ENCODE data around the gene TXK. TPM values are rescaled to one million over a fixed set of nuclear protein-coding genes. Genes with fewer than 3 reads are reported as not detected.

Gene TXK
- total RNA-seq, 2 experiments from 2014 or later = 67.0 to 69.9 TPM

DNA sequence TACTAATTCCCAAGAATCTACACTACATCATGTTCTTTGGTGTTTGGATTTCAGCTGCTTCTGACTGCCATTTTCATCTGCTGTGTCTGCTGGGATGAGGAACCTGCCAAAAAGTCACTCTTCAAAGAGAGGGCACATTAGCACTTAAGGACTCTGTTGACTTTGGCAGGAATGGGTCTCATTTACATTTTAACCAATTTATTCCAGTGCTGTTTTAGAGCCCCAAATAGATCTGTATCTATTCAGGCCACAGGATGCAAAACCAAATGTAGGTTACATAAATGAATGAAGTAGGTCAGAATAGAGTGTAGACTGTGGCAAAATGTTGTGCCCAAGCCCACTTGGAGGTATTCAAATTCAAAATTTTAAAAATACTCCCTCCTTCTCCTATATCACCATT is 14.4 kb downstream of the TXK start:
- peaks cover 29% of the 10 kb centered on the region for H3K36me3 ChIP-seq (ENCODE audit: insufficient read depth, low read length)
- POLR2A ChIA-PET = no interaction called here

DNA sequence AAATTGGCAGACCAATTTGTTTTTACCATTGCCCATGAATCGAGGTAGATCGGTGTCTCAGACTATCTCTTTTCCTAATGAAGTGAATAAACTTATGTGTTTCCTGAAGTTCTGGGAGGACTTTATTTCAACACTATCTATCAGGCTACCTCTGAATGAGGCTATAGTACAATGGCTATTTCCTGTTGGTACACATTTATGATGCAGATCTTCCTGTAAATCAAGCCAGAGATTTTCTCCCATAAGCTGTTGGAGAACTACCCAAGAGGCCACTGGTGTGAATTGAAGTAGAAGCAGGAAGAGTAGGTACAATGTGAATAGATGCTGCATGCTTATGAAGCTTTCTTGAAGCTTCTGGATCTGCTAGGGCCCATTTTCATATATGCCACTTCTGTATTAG is 16.0 kb downstream of the TXK start:
- H3K27me3 ChIP-seq (ENCODE audit: control insufficient read depth in 1 of 2, insufficient read depth in 2 of 2, low read length in 2 of 2) = no peaks in the 10 kb centered on the region
- Mint-ChIP-seq H3K36me3 (ENCODE audit: low read depth) (peaks cover 58% of the 10 kb centered on the region), H3K4me3 (no peak overlapping the region), H3K4me1 (ENCODE audit: low read depth) (peaks cover 62% of the 10 kb centered on the region), H3K27ac (peak overlapping the region; percentile 52), H3K27me3 (no peaks in the 10 kb centered on the region), H3K9me3 (no peaks in the 10 kb centered on the region)
- ChIA-PET CTCF (interaction anchor here (1.4 kb wide), 1 partner anchor 85 kb away, joined by 4 read pairs; no protein-coding TSS in a partner anchor), POLR2A (interaction anchor here (1.0 kb wide), 1 partner anchor 21 kb away, joined by 3 read pairs; no protein-coding TSS in a partner anchor)
- no peak overlapping the region for H3K4me3 ChIP-seq (ENCODE audit: low read length)
- no peak overlapping the region for H3K27ac ChIP-seq (ENCODE audit: low read depth in 1 of 2, low read length in 2 of 2)
- DNase-seq = no peak
- no peaks in the 10 kb centered on the region for H3K9me3 ChIP-seq (ENCODE audit: control insufficient read depth in 1 of 2, insufficient read depth in 1 of 2, low read length in 2 of 2)
- peaks cover 34% of the 10 kb centered on the region for H3K4me1 ChIP-seq (ENCODE audit: insufficient read depth, low read length)
- peaks cover 31% of the 10 kb centered on the region for H3K36me3 ChIP-seq (ENCODE audit: insufficient read depth, low read length)
- intact Hi-C loops (cut with DNase I, micrococcal nuclease) = no loop called here
- TF ChIP-seq, protein P1, sequence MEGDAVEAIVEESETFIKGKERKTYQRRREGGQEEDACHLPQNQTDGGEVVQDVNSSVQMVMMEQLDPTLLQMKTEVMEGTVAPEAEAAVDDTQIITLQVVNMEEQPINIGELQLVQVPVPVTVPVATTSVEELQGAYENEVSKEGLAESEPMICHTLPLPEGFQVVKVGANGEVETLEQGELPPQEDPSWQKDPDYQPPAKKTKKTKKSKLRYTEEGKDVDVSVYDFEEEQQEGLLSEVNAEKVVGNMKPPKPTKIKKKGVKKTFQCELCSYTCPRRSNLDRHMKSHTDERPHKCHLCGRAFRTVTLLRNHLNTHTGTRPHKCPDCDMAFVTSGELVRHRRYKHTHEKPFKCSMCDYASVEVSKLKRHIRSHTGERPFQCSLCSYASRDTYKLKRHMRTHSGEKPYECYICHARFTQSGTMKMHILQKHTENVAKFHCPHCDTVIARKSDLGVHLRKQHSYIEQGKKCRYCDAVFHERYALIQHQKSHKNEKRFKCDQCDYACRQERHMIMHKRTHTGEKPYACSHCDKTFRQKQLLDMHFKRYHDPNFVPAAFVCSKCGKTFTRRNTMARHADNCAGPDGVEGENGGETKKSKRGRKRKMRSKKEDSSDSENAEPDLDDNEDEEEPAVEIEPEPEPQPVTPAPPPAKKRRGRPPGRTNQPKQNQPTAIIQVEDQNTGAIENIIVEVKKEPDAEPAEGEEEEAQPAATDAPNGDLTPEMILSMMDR (IDR thresholded peaks at IDR 0.05) = no peak
- no peak for ATAC-seq (ENCODE audit: poor library complexity)

More for the DNA sequence above, 14.4 kb downstream of the TXK start:
- Histone ChIP-seq H3K27ac (ENCODE audit: low read depth in 1 of 2, low read length in 2 of 2) (no peak overlapping the region), H3K4me3 (ENCODE audit: low read length) (no peak overlapping the region), H3K27me3 (ENCODE audit: control insufficient read depth in 1 of 2, insufficient read depth in 2 of 2, low read length in 2 of 2) (no peaks in the 10 kb centered on the region), H3K4me1 (ENCODE audit: insufficient read depth, low read length) (peaks cover 46% of the 10 kb centered on the region), H3K9me3 (ENCODE audit: control insufficient read depth in 1 of 2, insufficient read depth in 1 of 2, low read length in 2 of 2) (no peaks in the 10 kb centered on the region)
- no peak for DNase-seq
- Mint-ChIP-seq H3K4me1 (ENCODE audit: low read depth) (peaks cover 62% of the 10 kb centered on the region), H3K4me3 (peak overlapping the region; percentile 21), H3K27me3 (no peaks in the 10 kb centered on the region), H3K27ac (peak overlapping the region; percentile 52), H3K36me3 (ENCODE audit: low read depth) (peaks cover 53% of the 10 kb centered on the region), H3K9me3 (no peaks in the 10 kb centered on the region)
- TF ChIP-seq, protein P1 (IDR thresholded peaks at IDR 0.05) = no peak
- intact Hi-C loops (cut with DNase I, micrococcal nuclease) = no loop called here
- ATAC-seq (ENCODE audit: poor library complexity) = no peak
- CTCF ChIA-PET = interaction anchor here (1.1 kb wide), 1 partner anchor 17 kb away, joined by 3 read pairs; no protein-coding TSS in a partner anchor

DNA sequence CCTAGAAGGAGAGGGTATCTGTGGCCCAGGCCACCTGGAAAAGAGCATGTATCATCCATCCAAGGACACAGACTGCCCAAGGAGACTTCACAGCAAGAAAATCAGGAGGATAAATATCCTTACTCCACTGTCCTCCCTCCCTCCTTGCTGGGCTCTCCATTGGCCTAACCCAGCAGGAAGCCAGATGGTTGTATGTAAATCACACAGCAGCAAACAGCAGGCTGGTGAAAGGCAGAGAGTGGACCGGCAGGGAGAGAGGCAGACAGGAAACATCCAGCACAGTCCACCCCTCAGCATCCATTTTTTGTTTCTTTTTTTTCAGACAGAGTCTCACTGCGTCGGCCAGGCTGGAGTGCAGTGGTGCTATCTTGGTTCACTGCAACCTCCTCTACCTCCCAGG is 17.5 kb downstream of the TXK start:
- no peak for ATAC-seq (ENCODE audit: poor library complexity)
- Mint-ChIP-seq H3K9me3 (no peaks in the 10 kb centered on the region), H3K36me3 (ENCODE audit: low read depth) (peaks cover 73% of the 10 kb centered on the region), H3K4me1 (ENCODE audit: low read depth) (peaks cover 76% of the 10 kb centered on the region), H3K27ac (peak overlapping the region; percentile 52), H3K4me3 (no peak overlapping the region), H3K27me3 (no peaks in the 10 kb centered on the region)
- no peak overlapping the region for H3K4me3 ChIP-seq (ENCODE audit: low read length)
- H3K9me3 ChIP-seq (ENCODE audit: control insufficient read depth in 1 of 2, insufficient read depth in 1 of 2, low read length in 2 of 2) = no peaks in the 10 kb centered on the region
- H3K36me3 ChIP-seq (ENCODE audit: insufficient read depth, low read length) = peaks cover 42% of the 10 kb centered on the region
- ChIA-PET CTCF (no interaction called here), POLR2A (no interaction called here)
- no peak for DNase-seq
- H3K27ac ChIP-seq (ENCODE audit: low read depth in 1 of 2, low read length in 2 of 2) = peak overlapping the region in 1 of 2 donors; percentile 13
- intact Hi-C loops (cut with DNase I, micrococcal nuclease) = no loop called here
- no peaks in the 10 kb centered on the region for H3K27me3 ChIP-seq (ENCODE audit: control insufficient read depth in 1 of 2, insufficient read depth in 2 of 2, low read length in 2 of 2)
- H3K4me1 ChIP-seq (ENCODE audit: insufficient read depth, low read length) = peaks cover 27% of the 10 kb centered on the region
- TF ChIP-seq, protein P1 (IDR thresholded peaks at IDR 0.05) = no peak
